CD4-positive, alpha-beta T cell treated with Interleukin-17A for 1 hour (primary cell): ENCODE results near the gene ARID4B.
"Not testable (repeated sequence)": the region's sequence is repeated elsewhere in the genome, so short reads cannot be mapped to it uniquely, and the experiment has no call there.

ENCODE experiments used
- DNase-seq: peaks from one replicate; pipeline ENCODE4 v3.0.0-alpha.2; 2020

ARID4B gene

GRCh38 chr1:235159284-235159683 is 168.7 kb downstream of the ARID4B start:
- not testable (repeated sequence) for DNase-seq

GRCh38 chr1:235158680-235159079 is 169.3 kb downstream of the ARID4B start:
- no peak for DNase-seq

- DNase-seq = no peak
Measured at GRCh38 chr1:235157150-235157549, 170.8 kb downstream of the ARID4B start.

- no peak for DNase-seq
Measured at GRCh38 chr1:235156740-235157139, 171.2 kb downstream of the ARID4B start.

- DNase-seq = no peak
Measured at GRCh38 chr1:235156265-235156664, 171.7 kb downstream of the ARID4B start.

GRCh38 chr1:235152235-235152634 is 175.7 kb downstream of the ARID4B start:
- DNase-seq = no peak

- DNase-seq = no peak
Measured at GRCh38 chr1:235151033-235151432, 176.9 kb downstream of the ARID4B start.

- DNase-seq = no peak
Measured at GRCh38 chr1:235149824-235150223, 178.2 kb downstream of the ARID4B start.

GRCh38 chr1:235147269-235147668 is 180.7 kb downstream of the ARID4B start:
- no peak for DNase-seq

GRCh38 chr1:235145639-235146038 is 182.3 kb downstream of the ARID4B start:
- no peak for DNase-seq

- DNase-seq = no peak
Measured at GRCh38 chr1:235142991-235143390, 185.0 kb downstream of the ARID4B start.

- DNase-seq = no peak
Measured at GRCh38 chr1:235139315-235139714, 188.7 kb downstream of the ARID4B start.

GRCh38 chr1:235138821-235139220 is 189.2 kb downstream of the ARID4B start:
- DNase-seq = no peak

GRCh38 chr1:235136111-235136510 is 191.9 kb downstream of the ARID4B start:
- no peak for DNase-seq

- DNase-seq = no peak
Measured at GRCh38 chr1:235134171-235134570, 193.8 kb downstream of the ARID4B start.

GRCh38 chr1:235133086-235133485 is 194.9 kb downstream of the ARID4B start:
- no peak for DNase-seq

GRCh38 chr1:235131961-235132360 is 196.0 kb downstream of the ARID4B start:
- no peak for DNase-seq

- DNase-seq = no peak
Measured at GRCh38 chr1:235130766-235131270, 197.2 kb downstream of the ARID4B start.

GRCh38 chr1:235129774-235130570 is 198.0 kb downstream of the ARID4B start:
- DNase-seq = no peak

GRCh38 chr1:235128456-235129328 is 199.3 kb downstream of the ARID4B start, which contains the start of gene TOMM20:
Gene TOMM20, minus strand, starts transcription at chr1:235128837. Its CDS starts 122 bp downstream, at chr1:235128715.
- peak; percentile 96 for DNase-seq

- DNase-seq = peak; percentile 35
Measured at GRCh38 chr1:235127732-235128455, 200.1 kb downstream of the ARID4B start.

- no peak for DNase-seq
Measured at GRCh38 chr1:235127203-235127602, 200.8 kb downstream of the ARID4B start.

GRCh38 chr1:235124665-235125064 is 203.3 kb downstream of the ARID4B start:
- no peak for DNase-seq
